Endometrial microvascular endothelial cells (primary cell): ENCODE results near the gene VIM. TPM values are rescaled to one million over a fixed set of nuclear protein-coding genes. Genes with fewer than 3 reads are reported as not detected.

Source experiments
- in situ Hi-C: cut with HindIII; loops from 2 replicates; pipeline ENCODE4 v1.10.0; 2017; ENCODE audit warnings: low sequenced_read_pairs, low pct_unique_long_range_greater_than_20kb; ENCODE audit errors: inconsistent ontology term
- total RNA-seq: library from RNA; depleted of rRNA; stranded (reverse); fragments of >200 nt; gene quantifications from one replicate; pipeline ENCODE4 v1.2.3, GENCODE V29; 2015; ENCODE audit errors: inconsistent ontology term

Gene VIM
- 5,343 TPM for total RNA-seq

GRCh38 chr10:17228091-17229015 is at the start of gene VIM:
TSS of gene VIM (plus strand) at chr10:17228241. CDS start at chr10:17229423, 1,182 bp downstream.
- in situ Hi-C loops, result loop anchor here (25.0 kb wide), 2 partner anchors 266 to 366 kb away; no protein-coding TSS in a partner anchor

GRCh38 chr10:17179002-17179401 is 49.0 kb upstream of the VIM start:
- in situ Hi-C loops, result no loop called here

- in situ Hi-C loops, result no loop called here
Observed at GRCh38 chr10:17181110-17181509, 46.9 kb upstream of the VIM start.

GRCh38 chr10:17181751-17182150 is 46.3 kb upstream of the VIM start:
- in situ Hi-C loops, result no loop called here

GRCh38 chr10:17183110-17183509 is 44.9 kb upstream of the VIM start:
- in situ Hi-C loops, result no loop called here

GRCh38 chr10:17185873-17186272 is 42.2 kb upstream of the VIM start:
- in situ Hi-C loops, result no loop called here

GRCh38 chr10:17188644-17189172 is 39.3 kb upstream of the VIM start:
- in situ Hi-C loops, result no loop called here

GRCh38 chr10:17190602-17191001 is 37.4 kb upstream of the VIM start:
- in situ Hi-C loops, result no loop called here

- in situ Hi-C loops, result no loop called here
Observed at GRCh38 chr10:17195083-17195482, 33.0 kb upstream of the VIM start.

GRCh38 chr10:17196045-17196444 is 32.0 kb upstream of the VIM start:
- in situ Hi-C loops, result no loop called here

GRCh38 chr10:17196573-17196972 is 31.5 kb upstream of the VIM start:
- in situ Hi-C loops, result no loop called here

GRCh38 chr10:17199351-17199804 is 28.7 kb upstream of the VIM start:
- in situ Hi-C loops, result no loop called here

GRCh38 chr10:17200001-17200911 is 27.8 kb upstream of the VIM start:
- in situ Hi-C loops, result no loop called here

GRCh38 chr10:17200912-17201793 is 26.9 kb upstream of the VIM start, which contains the start of gene TRDMT1:
TSS of gene TRDMT1 (minus strand) at chr10:17201672. CDS start at chr10:17201634, 38 bp downstream.
- in situ Hi-C loops, result no loop called here

GRCh38 chr10:17201794-17202116 is 26.3 kb upstream of the VIM start:
- in situ Hi-C loops, result no loop called here

GRCh38 chr10:17202506-17202905 is 25.5 kb upstream of the VIM start:
- in situ Hi-C loops, result no loop called here

- in situ Hi-C loops, result no loop called here
Observed at GRCh38 chr10:17202999-17203398, 25.0 kb upstream of the VIM start.

GRCh38 chr10:17203416-17203815 is 24.6 kb upstream of the VIM start:
- in situ Hi-C loops, result no loop called here
